Measurements from ENCODE around the gene EVI5. TPM values are rescaled to one million over a fixed set of nuclear protein-coding genes. Genes with fewer than 3 reads are reported as not detected.

Gene EVI5
- total RNA-seq, 1 donor from 2014 or later, result 30.3 TPM

- no peak for DNase-seq (ENCODE audit: low spot score, unreplicated experiment)
- Mint-ChIP-seq H3K27me3 (no peaks in the 10 kb centered on the region), H3K36me3 (ENCODE audit: insufficient read depth) (no peaks in the 10 kb centered on the region), H3K4me3 (ENCODE audit: low read depth) (no peak overlapping the region), H3K27ac (no peak overlapping the region), H3K9me3 (ENCODE audit: low read depth) (peaks cover 2% of the 10 kb centered on the region), H3K4me1 (ENCODE audit: low read depth) (no peaks in the 10 kb centered on the region)
- TF ChIP-seq CTCF (IDR thresholded peaks at IDR 0.05; ENCODE audit: unreplicated experiment), result no peak
Observed at GRCh38 chr1:92505015-92505692, 279.8 kb downstream of the EVI5 start.

GRCh38 chr1:92504291-92505014, 280.5 kb downstream of the EVI5 start:
- peaks cover 2% of the 10 kb centered on the region for H3K9me3 Mint-ChIP-seq (ENCODE audit: low read depth)
- H3K36me3 Mint-ChIP-seq (ENCODE audit: insufficient read depth), result no peaks in the 10 kb centered on the region
- H3K4me1 Mint-ChIP-seq (ENCODE audit: low read depth), result no peaks in the 10 kb centered on the region
- H3K27ac Mint-ChIP-seq, result no peak overlapping the region
- H3K27me3 Mint-ChIP-seq, result no peaks in the 10 kb centered on the region
- no peak overlapping the region for H3K4me3 Mint-ChIP-seq (ENCODE audit: low read depth)
- TF ChIP-seq CTCF (IDR thresholded peaks at IDR 0.05; ENCODE audit: unreplicated experiment), result no peak
- no peak for DNase-seq (ENCODE audit: low spot score, unreplicated experiment)

- H3K4me3 Mint-ChIP-seq (ENCODE audit: low read depth), result no peak overlapping the region
- H3K4me1 Mint-ChIP-seq (ENCODE audit: low read depth), result no peaks in the 10 kb centered on the region
- no peak for DNase-seq (ENCODE audit: low spot score, unreplicated experiment)
- H3K36me3 Mint-ChIP-seq (ENCODE audit: insufficient read depth), result no peaks in the 10 kb centered on the region
- no peak overlapping the region for H3K27ac Mint-ChIP-seq
- TF ChIP-seq CTCF (IDR thresholded peaks at IDR 0.05; ENCODE audit: unreplicated experiment), result no peak
- H3K27me3 Mint-ChIP-seq, result no peaks in the 10 kb centered on the region
- peaks cover 2% of the 10 kb centered on the region for H3K9me3 Mint-ChIP-seq (ENCODE audit: low read depth)
Observed at GRCh38 chr1:92503926-92504285, 281.0 kb downstream of the EVI5 start.

- Mint-ChIP-seq H3K9me3 (ENCODE audit: low read depth) (peaks cover 2% of the 10 kb centered on the region), H3K4me1 (ENCODE audit: low read depth) (no peaks in the 10 kb centered on the region), H3K27me3 (no peaks in the 10 kb centered on the region), H3K36me3 (ENCODE audit: insufficient read depth) (no peaks in the 10 kb centered on the region), H3K27ac (no peak overlapping the region), H3K4me3 (ENCODE audit: low read depth) (no peak overlapping the region)
- DNase-seq (ENCODE audit: low spot score, unreplicated experiment), result no peak
- no peak for TF ChIP-seq CTCF (IDR thresholded peaks at IDR 0.05; ENCODE audit: unreplicated experiment)
Observed at GRCh38 chr1:92503043-92503925, 281.6 kb downstream of the EVI5 start.

- no peak for DNase-seq (ENCODE audit: low spot score, unreplicated experiment)
- no peak overlapping the region for H3K27ac Mint-ChIP-seq
- peaks cover 2% of the 10 kb centered on the region for H3K9me3 Mint-ChIP-seq (ENCODE audit: low read depth)
- H3K36me3 Mint-ChIP-seq (ENCODE audit: insufficient read depth), result no peaks in the 10 kb centered on the region
- H3K4me1 Mint-ChIP-seq (ENCODE audit: low read depth), result no peaks in the 10 kb centered on the region
- no peaks in the 10 kb centered on the region for H3K27me3 Mint-ChIP-seq
- TF ChIP-seq CTCF (IDR thresholded peaks at IDR 0.05; ENCODE audit: unreplicated experiment), result no peak
- no peak overlapping the region for H3K4me3 Mint-ChIP-seq (ENCODE audit: low read depth)
Observed at GRCh38 chr1:92502247-92502646, 282.7 kb downstream of the EVI5 start.
